ENCODE results near the gene HPDL. TPM values are rescaled to one million over a fixed set of nuclear protein-coding genes. Genes with fewer than 3 reads are reported as not detected.

The HPDL gene
- total RNA-seq, 2 experiments from 2014 or later: not detected

GRCh38 chr1:45348966-45349677 is 22.4 kb downstream of the HPDL start:
- H3K27ac ChIP-seq (ENCODE audit: low read depth in 1 of 2, low read length in 2 of 2): no peak overlapping the region
- ATAC-seq (ENCODE audit: poor library complexity) (no peak), DNase-seq (no peak)
- Mint-ChIP-seq H3K4me1 (ENCODE audit: low read depth) (no peaks in the 10 kb centered on the region), H3K27ac (no peak overlapping the region), H3K36me3 (ENCODE audit: low read depth) (peaks cover 28% of the 10 kb centered on the region), H3K4me3 (no peak overlapping the region), H3K27me3 (no peaks in the 10 kb centered on the region), H3K9me3 (no peaks in the 10 kb centered on the region)
- H3K36me3 ChIP-seq (ENCODE audit: insufficient read depth, low read length): peaks cover 16% of the 10 kb centered on the region
- intact Hi-C loops (cut with DNase I, micrococcal nuclease): loop anchor here in 1 of 2 experiments (10.0 kb wide), 1 partner anchor 236 kb away; the partner anchor contains the start of gene NASP
- CTCF ChIA-PET: no interaction called here
- no peak overlapping the region for H3K4me3 ChIP-seq (ENCODE audit: low read length)
- H3K27me3 ChIP-seq (ENCODE audit: control insufficient read depth in 1 of 2, insufficient read depth in 2 of 2, low read length in 2 of 2): no peaks in the 10 kb centered on the region
- TF ChIP-seq CTCF (IDR thresholded peaks at IDR 0.05): no peak
- POLR2A ChIA-PET: interaction anchor here (4.8 kb wide), 1 partner anchor 9 kb away, joined by 28 read pairs; the partner anchor contains the start of genes MUTYH and TOE1
- no peaks in the 10 kb centered on the region for H3K4me1 ChIP-seq (ENCODE audit: insufficient read depth, low read length)
- H3K9me3 ChIP-seq (ENCODE audit: control insufficient read depth in 1 of 2, insufficient read depth in 1 of 2, low read length in 2 of 2): no peaks in the 10 kb centered on the region

- ChIA-PET CTCF (no interaction called here), POLR2A (interaction anchor here (4.8 kb wide), 1 partner anchor 12 kb away, joined by 28 read pairs; the partner anchor contains the start of genes MUTYH and TOE1)
- no peak overlapping the region for H3K4me3 Mint-ChIP-seq
- Histone ChIP-seq H3K9me3 (ENCODE audit: control insufficient read depth in 1 of 2, insufficient read depth in 1 of 2, low read length in 2 of 2) (no peaks in the 10 kb centered on the region), H3K27me3 (ENCODE audit: control insufficient read depth in 1 of 2, insufficient read depth in 2 of 2, low read length in 2 of 2) (no peaks in the 10 kb centered on the region), H3K36me3 (ENCODE audit: insufficient read depth, low read length) (peaks cover 3% of the 10 kb centered on the region), H3K4me1 (ENCODE audit: insufficient read depth, low read length) (no peaks in the 10 kb centered on the region), H3K27ac (ENCODE audit: low read depth in 1 of 2, low read length in 2 of 2) (no peak overlapping the region), H3K4me3 (ENCODE audit: low read length) (no peak overlapping the region)
- DNase-seq (no peak), ATAC-seq (ENCODE audit: poor library complexity) (no peak)
- H3K36me3 Mint-ChIP-seq (ENCODE audit: low read depth): peaks cover 4% of the 10 kb centered on the region
- H3K4me1 Mint-ChIP-seq (ENCODE audit: low read depth): no peaks in the 10 kb centered on the region
- no peaks in the 10 kb centered on the region for H3K9me3 Mint-ChIP-seq
- no peaks in the 10 kb centered on the region for H3K27me3 Mint-ChIP-seq
- intact Hi-C loops (cut with DNase I, micrococcal nuclease): no loop called here
- H3K27ac Mint-ChIP-seq: no peak overlapping the region
- no peak for TF ChIP-seq CTCF (IDR thresholded peaks at IDR 0.05)
These were observed 24.8 kb downstream of the HPDL start for GRCh38 chr1:45351508-45351907.

GRCh38 chr1:45353685-45354084 is 27.0 kb downstream of the HPDL start:
- POLR2A ChIA-PET: interaction anchor here (2.0 kb wide), 1 partner anchor 13 kb away, joined by 5 read pairs; the partner anchor contains the start of gene MUTYH
- Mint-ChIP-seq H3K9me3 (no peaks in the 10 kb centered on the region), H3K27ac (no peak overlapping the region), H3K36me3 (ENCODE audit: low read depth) (no peaks in the 10 kb centered on the region), H3K27me3 (no peaks in the 10 kb centered on the region), H3K4me3 (no peak overlapping the region), H3K4me1 (ENCODE audit: low read depth) (no peaks in the 10 kb centered on the region)
- no peak overlapping the region for H3K4me3 ChIP-seq (ENCODE audit: low read length)
- CTCF ChIA-PET: no interaction called here
- no peaks in the 10 kb centered on the region for H3K27me3 ChIP-seq (ENCODE audit: control insufficient read depth in 1 of 2, insufficient read depth in 2 of 2, low read length in 2 of 2)
- H3K36me3 ChIP-seq (ENCODE audit: insufficient read depth, low read length): no peaks in the 10 kb centered on the region
- intact Hi-C loops (cut with DNase I, micrococcal nuclease): no loop called here
- TF ChIP-seq CTCF (IDR thresholded peaks at IDR 0.05): no peak
- H3K4me1 ChIP-seq (ENCODE audit: insufficient read depth, low read length): no peaks in the 10 kb centered on the region
- no peaks in the 10 kb centered on the region for H3K9me3 ChIP-seq (ENCODE audit: control insufficient read depth in 1 of 2, insufficient read depth in 1 of 2, low read length in 2 of 2)
- H3K27ac ChIP-seq (ENCODE audit: low read depth in 1 of 2, low read length in 2 of 2): no peak overlapping the region
- no peak for DNase-seq
- ATAC-seq (ENCODE audit: poor library complexity): no peak
